ENCODE results near the gene ANO2.

- TF ChIP-seq ZNF274 (IDR thresholded peaks at IDR 0.05; ENCODE audit: low read depth, low read length) (no peak), YY1 (IDR thresholded peaks at IDR 0.05; ENCODE audit: insufficient read depth, insufficient read length) (no peak), SUZ12 (IDR thresholded peaks at IDR 0.05; ENCODE audit: extremely low read depth, insufficient read depth, insufficient read length) (no peak)
Observed at GRCh38 chr12:5581616-5582015, 363.4 kb downstream of the ANO2 start.
